GM10266 (cell line): Measurements from ENCODE around the gene CSHL1.

Experiments
- DNase-seq: peaks from one replicate; pipeline ENCODE4 v3.0.0; 2012; ENCODE audit errors: extremely low spot score
- CTCF ChIP-seq: IDR thresholded peaks from 2 replicates; pipeline ENCODE4 v1.5.1; 2012; ENCODE audit warnings: mild to moderate bottlenecking, low read depth; ENCODE audit not compliant: control insufficient read depth, insufficient read depth; ENCODE audit errors: missing control alignments

The CSHL1 gene

GRCh38 chr17:63930951-63931575 is 20.0 kb upstream of the CSHL1 start:
- TF ChIP-seq CTCF: no peak
- peak; percentile 70 for DNase-seq

GRCh38 chr17:63929860-63930766 is 19.1 kb upstream of the CSHL1 start:
- DNase-seq: no peak
- no peak for TF ChIP-seq CTCF

GRCh38 chr17:63928966-63929695 is 18.1 kb upstream of the CSHL1 start:
- TF ChIP-seq CTCF: no peak
- DNase-seq: no peak

- DNase-seq: no peak
- TF ChIP-seq CTCF: no peak
Measured at GRCh38 chr17:63928172-63928666, 17.2 kb upstream of the CSHL1 start.

GRCh38 chr17:63927464-63928171 is 16.6 kb upstream of the CSHL1 start:
- TF ChIP-seq CTCF: no peak
- no peak for DNase-seq

GRCh38 chr17:63926164-63926563 is 15.1 kb upstream of the CSHL1 start:
- TF ChIP-seq CTCF: no peak
- no peak for DNase-seq
